Endothelial cell of umbilical vein (primary cell): ENCODE measurements around the gene TRAPPC3. TPM values are rescaled to one million over a fixed set of nuclear protein-coding genes. Genes with fewer than 3 reads are reported as not detected.

Experiments
- BruUV-seq: library from RNA; stranded (reverse); fragments of 400-500 nt; replicated peaks from 2 replicates; lab custom pipeline; 2021; lab: Mats Ljungman, UMichigan
- CTCF ChIA-PET: fragments of 300-600, 350-600 bp; sonication (Branson Sonifier 250); formaldehyde crosslinking; loops from one replicate; lab custom pipeline; 2021; ENCODE audit warnings: antibody characterized with exemption, inconsistent platforms; lab: Charles Lee
- POLR2A ChIA-PET: fragments of 300-600, 350-600 bp; sonication (Branson Sonifier 250); formaldehyde crosslinking; loops from one replicate; lab custom pipeline; 2021; ENCODE audit warnings: antibody characterized with exemption, inconsistent platforms; lab: Charles Lee
- DNase-seq: peaks from one replicate; pipeline ENCODE4 v3.0.0-alpha.2; 2011; ENCODE audit warnings: low read depth, low spot score
- FAIRE-seq: peaks from 2 replicates; lab custom pipeline; 2011; peaks lifted over from hg19 to GRCh38; lab: Jason Lieb, UNC
- H2AFZ ChIP-seq: 2 replicates; pipeline ENCODE4 v1.6.0; 2012; ENCODE audit warnings: low read depth, low read length, control low read depth, inconsistent platforms
- H3K27ac ChIP-seq: 2 replicates; pipeline ENCODE4 v1.5.1; 2011; ENCODE audit warnings: low read depth, mild to moderate bottlenecking, control low read depth, low read length, moderate library complexity; ENCODE audit not compliant: insufficient read depth
- H3K27me3 ChIP-seq, 2 experiments: 2 replicates each; pipeline versions ENCODE4 v1.6.0 to v1.6.1; 2011; ENCODE audit warnings: low read length in 2 of 2, mixed read lengths in 1 of 2; ENCODE audit not compliant: control insufficient read depth in 2 of 2, insufficient read depth in 2 of 2
- H3K36me3 ChIP-seq, 2 experiments: 2 replicates in 1 of 2; 3 replicates in 1 of 2; pipeline ENCODE4 v1.5.1; 2011; ENCODE audit warnings: low read length in 2 of 2, mild to moderate bottlenecking in 1 of 2, moderate library complexity in 1 of 2; ENCODE audit not compliant: control insufficient read depth in 2 of 2, insufficient read depth in 2 of 2; ENCODE audit errors: extremely low read depth in 1 of 2
- H3K4me1 ChIP-seq: 3 replicates; pipeline ENCODE4 v1.5.1; 2011; ENCODE audit warnings: mild to moderate bottlenecking, low read length; ENCODE audit not compliant: control insufficient read depth, insufficient read depth; ENCODE audit errors: extremely low read depth
- H3K4me2 ChIP-seq: 2 replicates; pipeline ENCODE4 v1.6.1; 2011; ENCODE audit warnings: low read length, control low read depth, mixed read lengths; ENCODE audit not compliant: insufficient read depth
- H3K4me3 ChIP-seq, 3 experiments: fragments of 200-600 bp in 1 of 3; sonication (generic), shearing (Covaris generic) in 1 of 3; replicated peaks in 1 of 3; 2 replicates each; pipeline ENCODE4 v1.5.1; 2011 to 2016; ENCODE audit warnings: control low read depth in 3 of 3, low read length in 3 of 3, mild to moderate bottlenecking in 2 of 3, inconsistent platforms in 1 of 3, low read depth in 1 of 3, moderate library complexity in 1 of 3; ENCODE audit not compliant: insufficient read depth in 1 of 3
- H3K79me2 ChIP-seq: 2 replicates; pipeline ENCODE4 v1.6.0; 2012; ENCODE audit warnings: low read length, inconsistent platforms; ENCODE audit not compliant: control insufficient read depth, insufficient read depth
- H3K9ac ChIP-seq: replicated peaks from 2 replicates; pipeline ENCODE3; 2011; ENCODE audit warnings: low read length, control low read depth; ENCODE audit not compliant: insufficient read depth; ENCODE audit errors: extremely low read depth
- H3K9me1 ChIP-seq: replicated peaks from 3 replicates; pipeline ENCODE4 v1.6.0; 2011; ENCODE audit warnings: mild to moderate bottlenecking, low read length; ENCODE audit not compliant: control insufficient read depth, insufficient read depth; ENCODE audit errors: extremely low read depth
- H3K9me3 ChIP-seq: replicated peaks from 2 replicates; pipeline ENCODE4 v1.5.1; 2012; ENCODE audit warnings: low read length, inconsistent platforms; ENCODE audit not compliant: control insufficient read depth, insufficient read depth
- H4K20me1 ChIP-seq: replicated peaks from 2 replicates; pipeline ENCODE3; 2011; ENCODE audit warnings: mild to moderate bottlenecking, low read length; ENCODE audit not compliant: control insufficient read depth, insufficient read depth; ENCODE audit errors: extremely low read depth
- EZH2 ChIP-seq: IDR thresholded peaks from 2 replicates; pipeline ENCODE4 v1.6.1; 2012; ENCODE audit warnings: borderline replicate concordance, low read depth, mild to moderate bottlenecking, moderate library complexity, low read length, inconsistent platforms; ENCODE audit not compliant: severe bottlenecking
- FOS ChIP-seq: IDR thresholded peaks from 2 replicates; pipeline ENCODE4 v1.6.1; 2011; ENCODE audit warnings: mild to moderate bottlenecking, low read length, moderate library complexity, borderline replicate concordance; ENCODE audit not compliant: insufficient read depth
- JUN ChIP-seq: IDR thresholded peaks from 2 replicates; pipeline ENCODE4 v1.6.1; 2011; ENCODE audit warnings: borderline replicate concordance, low read depth; ENCODE audit not compliant: insufficient read length, insufficient read depth
- POLR2A ChIP-seq: IDR thresholded peaks from 2 replicates; pipeline ENCODE4 v1.6.1; 2012; ENCODE audit warnings: low read depth, mild to moderate bottlenecking, control low read depth, low read length
- POLR2AphosphoS5 ChIP-seq: IDR thresholded peaks from 2 replicates; pipeline ENCODE4 v1.6.1; 2012; ENCODE audit warnings: low read depth, mild to moderate bottlenecking, control low read depth, low read length, moderate library complexity; ENCODE audit not compliant: insufficient read depth
- dilution Hi-C: fragments of 300-500 bp; cut with MboI; formaldehyde crosslinking; loops from one replicate; pipeline ENCODE4 v1.15.0; 2019; ENCODE audit warnings: low sequenced_read_pairs; ENCODE audit not compliant: extremely low pct_ligation_motif_present
- intact Hi-C: fragments of 100-400 bp; cut with micrococcal nuclease; formaldehyde crosslinking; loops from one replicate; pipeline ENCODE4 v1.10.0; 2022
- polyA plus RNA-seq, 4 experiments: library from polyadenylated mRNA; depleted of rRNA in 3 of 4; stranded (reverse) in 3 of 4; unstranded in 1 of 4; fragments of >200 nt; gene quantifications; 2 replicates each; pipeline versions ENCODE4 v1.2.1 to v1.2.3, GENCODE V29; 2011 to 2012; ENCODE audit warnings: missing spikeins in 1 of 4
- total RNA-seq: library from RNA; stranded (reverse); gene quantifications from 2 replicates; pipeline ENCODE4 v1.2.3, GENCODE V29; 2021
- TF ChIP-seq, protein P1 (sequence below), 2 donors: IDR thresholded peaks; 1 replicate in 1 of 2; 2 replicates in 1 of 2; pipeline ENCODE4 v1.5.1; 2011; ENCODE audit warnings: low read length in 2 of 2, mild to moderate bottlenecking in 2 of 2, moderate library complexity in 2 of 2, control low read depth in 1 of 2, inconsistent platforms in 1 of 2, low read depth in 1 of 2; ENCODE audit not compliant: insufficient read depth in 1 of 2; ENCODE audit errors: extremely low read depth in 1 of 2
- TF ChIP-seq, protein P2 (sequence below): IDR thresholded peaks from 2 replicates; pipeline ENCODE4 v1.6.1; 2011; ENCODE audit not compliant: insufficient read depth, insufficient read length

The TRAPPC3 gene
- total and polyA plus RNA-seq, 2 donors (not counting 3 experiments of a cell fraction or from before 2014, with no cell fraction given): 93.4 to 125 TPM

DNA sequence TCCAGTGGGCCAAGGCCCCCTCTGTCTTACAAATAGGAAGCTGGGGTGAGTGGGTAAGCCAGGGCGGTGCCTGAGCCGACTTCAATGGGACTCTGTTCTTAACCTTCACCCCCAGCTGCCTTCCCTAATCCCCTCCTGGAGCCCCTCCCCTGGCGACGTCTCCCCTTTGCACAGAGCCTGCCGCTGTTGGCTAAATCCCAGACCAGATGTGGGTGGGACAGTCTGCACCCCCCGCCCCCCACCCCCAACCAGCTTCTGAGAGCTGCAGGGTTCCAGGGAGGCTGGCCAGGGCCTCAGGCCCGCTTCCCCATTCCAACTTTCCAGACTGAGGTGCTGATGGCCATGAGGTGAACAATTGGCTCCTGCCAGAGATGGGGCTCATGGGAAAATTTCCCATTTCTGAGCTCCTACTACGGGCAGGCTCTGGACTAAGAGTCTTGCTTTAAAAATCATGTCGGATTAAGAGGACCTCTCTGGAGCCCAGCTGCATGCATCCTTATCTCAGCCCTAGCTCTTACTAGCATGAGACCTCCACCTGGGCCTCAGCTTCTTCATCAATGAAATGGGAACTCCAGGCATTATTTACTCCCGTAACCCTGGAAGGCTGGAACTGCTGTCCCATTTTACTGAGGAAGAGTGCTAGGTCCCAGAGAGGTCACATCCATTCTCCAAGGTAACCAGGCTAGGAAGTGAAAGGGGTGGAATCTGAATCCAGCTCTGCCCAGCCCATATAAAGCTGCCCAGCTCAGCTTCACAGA is 30.7 kb downstream of the TRAPPC3 start:
- no peaks in the 10 kb centered on the region for H3K79me2 ChIP-seq
- H3K36me3 ChIP-seq: no peaks in the 10 kb centered on the region
- TF ChIP-seq POLR2A: no peak
- no peak for TF ChIP-seq JUN
- no peak for TF ChIP-seq POLR2AphosphoS5
- TF ChIP-seq, protein P1, sequence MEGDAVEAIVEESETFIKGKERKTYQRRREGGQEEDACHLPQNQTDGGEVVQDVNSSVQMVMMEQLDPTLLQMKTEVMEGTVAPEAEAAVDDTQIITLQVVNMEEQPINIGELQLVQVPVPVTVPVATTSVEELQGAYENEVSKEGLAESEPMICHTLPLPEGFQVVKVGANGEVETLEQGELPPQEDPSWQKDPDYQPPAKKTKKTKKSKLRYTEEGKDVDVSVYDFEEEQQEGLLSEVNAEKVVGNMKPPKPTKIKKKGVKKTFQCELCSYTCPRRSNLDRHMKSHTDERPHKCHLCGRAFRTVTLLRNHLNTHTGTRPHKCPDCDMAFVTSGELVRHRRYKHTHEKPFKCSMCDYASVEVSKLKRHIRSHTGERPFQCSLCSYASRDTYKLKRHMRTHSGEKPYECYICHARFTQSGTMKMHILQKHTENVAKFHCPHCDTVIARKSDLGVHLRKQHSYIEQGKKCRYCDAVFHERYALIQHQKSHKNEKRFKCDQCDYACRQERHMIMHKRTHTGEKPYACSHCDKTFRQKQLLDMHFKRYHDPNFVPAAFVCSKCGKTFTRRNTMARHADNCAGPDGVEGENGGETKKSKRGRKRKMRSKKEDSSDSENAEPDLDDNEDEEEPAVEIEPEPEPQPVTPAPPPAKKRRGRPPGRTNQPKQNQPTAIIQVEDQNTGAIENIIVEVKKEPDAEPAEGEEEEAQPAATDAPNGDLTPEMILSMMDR (IDR thresholded peaks at IDR 0.05; ENCODE audit: extremely low read depth in 1 of 2, insufficient read depth in 1 of 2, low read depth in 1 of 2, low read length in 2 of 2): no peak
- no peak for TF ChIP-seq FOS
- TF ChIP-seq, protein P2, sequence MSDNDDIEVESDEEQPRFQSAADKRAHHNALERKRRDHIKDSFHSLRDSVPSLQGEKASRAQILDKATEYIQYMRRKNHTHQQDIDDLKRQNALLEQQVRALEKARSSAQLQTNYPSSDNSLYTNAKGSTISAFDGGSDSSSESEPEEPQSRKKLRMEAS: no peak
- no peak for TF ChIP-seq EZH2
- no peaks in the 10 kb centered on the region for H3K9me3 ChIP-seq
- H3K27me3 ChIP-seq: no peaks in the 10 kb centered on the region
- no TSS peak for BruUV-seq
- H3K4me2 ChIP-seq: no peak overlapping the region
- dilution Hi-C loops: no loop called here
- H3K4me1 ChIP-seq: no peaks in the 10 kb centered on the region
- no peaks in the 10 kb centered on the region for H3K9me1 ChIP-seq
- H4K20me1 ChIP-seq: no peaks in the 10 kb centered on the region
- POLR2A ChIA-PET: interaction anchor here (1.6 kb wide), 1 partner anchor 9 kb away, joined by 3 read pairs; no protein-coding TSS in a partner anchor
- no peak overlapping the region for H3K4me3 ChIP-seq
- no peak for FAIRE-seq
- H3K9ac ChIP-seq: no peak overlapping the region
- DNase-seq: no peak
- no peak overlapping the region for H3K27ac ChIP-seq
- CTCF ChIA-PET: interaction anchor here (1.2 to 2.8 kb wide), 6 partner anchors 10 to 23 kb away, joined by 3 to 15 read pairs (median 6); no protein-coding TSS in a partner anchor
- H2AFZ ChIP-seq: no peak overlapping the region
- intact Hi-C loops: no loop called here
